Keratinocyte (primary cell): ENCODE data around the gene CACNA1I. TPM values are rescaled to one million over a fixed set of nuclear protein-coding genes. Genes with fewer than 3 reads are reported as not detected.

ENCODE experiments used
- DNase-seq: peaks from one replicate; pipeline ENCODE4 v3.0.0-alpha.2; 2011; ENCODE audit warnings: low read depth, missing footprints, low spot score
- FAIRE-seq: peaks from 2 replicates; lab custom pipeline; 2011; peaks lifted over from hg19 to GRCh38; lab: Jason Lieb, UNC
- H2AFZ ChIP-seq: 2 replicates; pipeline ENCODE4 v1.6.0; 2012; ENCODE audit warnings: low read length, control low read depth, inconsistent platforms; ENCODE audit not compliant: control insufficient read depth
- H3K27ac ChIP-seq: 2 replicates; pipeline ENCODE4 v1.5.1; 2011; ENCODE audit warnings: low read length; ENCODE audit not compliant: control insufficient read depth, insufficient read depth
- H3K27me3 ChIP-seq: 3 replicates; pipeline ENCODE4 v1.6.0; 2011; ENCODE audit warnings: low read length; ENCODE audit not compliant: control insufficient read depth, insufficient read depth; ENCODE audit errors: extremely low read depth
- H3K36me3 ChIP-seq, 2 experiments: 2 replicates in 1 of 2; 3 replicates in 1 of 2; pipeline ENCODE4 v1.5.1; 2011; ENCODE audit warnings: low read length in 2 of 2, mild to moderate bottlenecking in 1 of 2; ENCODE audit not compliant: control insufficient read depth in 2 of 2, insufficient read depth in 2 of 2; ENCODE audit errors: extremely low read depth in 1 of 2
- H3K4me1 ChIP-seq: 3 replicates; pipeline ENCODE4 v1.5.1; 2011; ENCODE audit warnings: low read length; ENCODE audit not compliant: control insufficient read depth, insufficient read depth; ENCODE audit errors: extremely low read depth
- H3K4me2 ChIP-seq: 3 replicates; pipeline ENCODE4 v1.6.0; 2011; ENCODE audit warnings: low read depth, low read length; ENCODE audit not compliant: control insufficient read depth, insufficient read depth; ENCODE audit errors: extremely low read depth
- H3K4me3 ChIP-seq, 3 experiments: fragments of 200-600 bp in 1 of 3; sonication (generic) in 1 of 3; 2 replicates in 2 of 3; 3 replicates in 1 of 3; pipeline ENCODE4 v1.5.1; 2011 to 2016; ENCODE audit warnings: low read length in 3 of 3, mild to moderate bottlenecking in 3 of 3, control low read depth in 2 of 3, inconsistent platforms in 1 of 3, low read depth in 1 of 3, mixed read lengths in 1 of 3, mixed run types in 1 of 3, moderate library complexity in 1 of 3; ENCODE audit not compliant: control insufficient read depth in 2 of 3, insufficient read depth in 2 of 3; ENCODE audit errors: extremely low read depth in 1 of 3
- H3K79me2 ChIP-seq: 2 replicates; pipeline ENCODE4 v1.6.0; 2012; ENCODE audit warnings: low read length; ENCODE audit not compliant: control insufficient read depth, insufficient read depth
- H3K9ac ChIP-seq: 3 replicates; pipeline ENCODE4 v1.6.0; 2011; ENCODE audit warnings: low read length; ENCODE audit not compliant: control insufficient read depth, insufficient read depth; ENCODE audit errors: extremely low read depth
- H3K9me1 ChIP-seq: 3 replicates; pipeline ENCODE4 v1.6.0; 2011; ENCODE audit warnings: low read length; ENCODE audit not compliant: control insufficient read depth, insufficient read depth; ENCODE audit errors: extremely low read depth
- H3K9me3 ChIP-seq: 2 replicates; pipeline ENCODE4 v1.5.1; 2012; ENCODE audit warnings: low read depth, low read length; ENCODE audit not compliant: control insufficient read depth
- H4K20me1 ChIP-seq: 3 replicates; pipeline ENCODE4 v1.6.0; 2011; ENCODE audit warnings: low read length; ENCODE audit not compliant: control insufficient read depth, insufficient read depth; ENCODE audit errors: extremely low read depth
- EZH2 ChIP-seq: IDR thresholded peaks from one replicate; pipeline ENCODE4 v1.6.1; 2012; ENCODE audit warnings: inconsistent platforms, mild to moderate bottlenecking, low read length, moderate library complexity
- dilution Hi-C: fragments of 300-500 bp; cut with MboI; formaldehyde crosslinking; loops from one replicate; pipeline ENCODE4 v1.7.0; 2020; ENCODE audit warnings: low sequenced_read_pairs; ENCODE audit not compliant: extremely low pct_ligation_motif_present
- polyA plus RNA-seq, 5 experiments: library from polyadenylated mRNA; depleted of rRNA in 3 of 5; stranded (reverse) in 3 of 5; stranded (forward) in 1 of 5; unstranded in 1 of 5; fragments of >200 nt; gene quantifications; 1 replicate in 1 of 5; 2 replicates in 3 of 5; 3 replicates in 1 of 5; pipeline versions ENCODE4 v1.2.1 to v1.2.3, GENCODE V29; 2011 to 2012; ENCODE audit warnings: missing spikeins in 2 of 5, low read depth in 1 of 5, low replicate concordance in 1 of 5
- TF ChIP-seq, protein P1 (sequence below), 3 experiments: IDR thresholded peaks in 1 of 3; conservative IDR thresholded peaks in 1 of 3; optimal IDR thresholded peaks in 1 of 3; 2 replicates in 2 of 3; 3 replicates in 1 of 3; pipeline versions ENCODE3 to v1.5.1; 2011; ENCODE audit warnings: low read length in 3 of 3, mild to moderate bottlenecking in 3 of 3, moderate library complexity in 2 of 3, control low read depth in 1 of 3, inconsistent platforms in 1 of 3; ENCODE audit not compliant: insufficient read depth in 2 of 3; ENCODE audit errors: extremely low read depth in 1 of 3

CACNA1I gene
- polyA plus RNA-seq, 1 donor (not counting 4 experiments of a cell fraction or from before 2014, with no cell fraction given): not detected

GRCh38 chr22:39622881-39623367 is 52.4 kb downstream of the CACNA1I start:
- FAIRE-seq (no peak), DNase-seq (peak; percentile 5)
- Histone ChIP-seq H3K4me1 (no peaks in the 10 kb centered on the region), H3K4me2 (no peak overlapping the region), H3K27me3 (peaks cover 20% of the 10 kb centered on the region), H3K36me3 (no peaks in the 10 kb centered on the region), H3K27ac (no peak overlapping the region), H3K9me1 (no peaks in the 10 kb centered on the region), H3K4me3 (no peak overlapping the region), H4K20me1 (no peaks in the 10 kb centered on the region), H3K9me3 (no peaks in the 10 kb centered on the region), H3K79me2 (no peaks in the 10 kb centered on the region), H3K9ac (no peak overlapping the region), H2AFZ (no peak overlapping the region)
- TF ChIP-seq EZH2: no peak
- TF ChIP-seq, protein P1, sequence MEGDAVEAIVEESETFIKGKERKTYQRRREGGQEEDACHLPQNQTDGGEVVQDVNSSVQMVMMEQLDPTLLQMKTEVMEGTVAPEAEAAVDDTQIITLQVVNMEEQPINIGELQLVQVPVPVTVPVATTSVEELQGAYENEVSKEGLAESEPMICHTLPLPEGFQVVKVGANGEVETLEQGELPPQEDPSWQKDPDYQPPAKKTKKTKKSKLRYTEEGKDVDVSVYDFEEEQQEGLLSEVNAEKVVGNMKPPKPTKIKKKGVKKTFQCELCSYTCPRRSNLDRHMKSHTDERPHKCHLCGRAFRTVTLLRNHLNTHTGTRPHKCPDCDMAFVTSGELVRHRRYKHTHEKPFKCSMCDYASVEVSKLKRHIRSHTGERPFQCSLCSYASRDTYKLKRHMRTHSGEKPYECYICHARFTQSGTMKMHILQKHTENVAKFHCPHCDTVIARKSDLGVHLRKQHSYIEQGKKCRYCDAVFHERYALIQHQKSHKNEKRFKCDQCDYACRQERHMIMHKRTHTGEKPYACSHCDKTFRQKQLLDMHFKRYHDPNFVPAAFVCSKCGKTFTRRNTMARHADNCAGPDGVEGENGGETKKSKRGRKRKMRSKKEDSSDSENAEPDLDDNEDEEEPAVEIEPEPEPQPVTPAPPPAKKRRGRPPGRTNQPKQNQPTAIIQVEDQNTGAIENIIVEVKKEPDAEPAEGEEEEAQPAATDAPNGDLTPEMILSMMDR (optimal IDR thresholded peaks at IDR 0.05 in 1 of 3, IDR thresholded peaks at IDR 0.05 in 1 of 3, conservative IDR thresholded peaks at IDR 0.05 in 1 of 3; ENCODE audit: extremely low read depth in 1 of 3, insufficient read depth in 2 of 3, low read length in 3 of 3): peak; percentile 45 to 82 (median 73)
- dilution Hi-C loops: no loop called here

DNA sequence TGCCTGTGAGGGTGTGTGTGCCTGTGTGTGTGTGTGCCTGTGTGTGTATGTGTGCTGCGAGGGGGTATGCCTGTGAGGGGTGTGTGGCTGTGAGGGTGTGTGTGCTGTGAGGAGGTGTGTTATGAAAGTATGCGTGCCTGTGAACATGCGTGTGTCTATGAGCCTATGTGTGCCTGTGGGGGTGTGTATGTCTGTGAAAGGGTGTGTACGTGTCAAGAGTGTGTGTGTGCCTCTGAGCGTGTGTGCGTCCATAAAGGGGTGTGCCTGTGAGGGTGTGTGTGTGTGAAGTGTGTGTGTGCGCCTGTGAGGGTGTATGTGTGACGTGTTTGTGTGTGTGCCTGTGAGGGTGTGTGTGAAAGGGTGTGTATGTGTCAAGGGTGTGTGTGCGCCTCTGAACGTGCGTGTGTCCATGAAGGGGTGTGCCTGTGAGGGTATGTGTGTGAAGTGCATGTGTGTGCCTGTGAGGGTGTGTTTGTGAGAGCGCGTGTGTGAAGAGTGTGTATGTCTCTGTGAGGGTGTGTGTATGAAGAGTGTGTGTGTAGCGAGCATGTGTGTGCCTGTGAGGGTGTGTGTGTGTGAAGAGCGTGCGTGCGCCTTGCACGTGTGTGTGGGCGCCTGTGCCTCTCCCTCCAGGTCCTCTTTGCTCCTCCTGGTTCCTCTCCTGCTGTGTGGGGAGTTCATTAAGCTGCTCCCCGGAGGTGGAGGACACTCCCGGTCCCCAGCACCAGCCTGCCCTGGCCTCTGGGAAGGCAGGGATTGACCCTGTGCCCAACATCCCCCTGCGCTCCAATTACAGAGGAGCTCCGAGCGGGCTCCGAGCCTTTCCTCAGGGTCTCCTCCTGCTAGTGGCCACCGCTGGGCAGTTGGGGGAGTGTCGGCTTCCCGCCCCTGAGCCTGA is 53.3 kb downstream of the CACNA1I start:
- dilution Hi-C loops: no loop called here
- Histone ChIP-seq H3K79me2 (no peaks in the 10 kb centered on the region), H3K9ac (no peak overlapping the region), H3K27ac (no peak overlapping the region), H2AFZ (no peak overlapping the region), H3K4me2 (no peak overlapping the region), H3K36me3 (no peaks in the 10 kb centered on the region), H3K4me1 (no peaks in the 10 kb centered on the region), H3K27me3 (peaks cover 17% of the 10 kb centered on the region), H3K4me3 (no peak overlapping the region), H3K9me1 (no peaks in the 10 kb centered on the region), H4K20me1 (no peaks in the 10 kb centered on the region), H3K9me3 (no peaks in the 10 kb centered on the region)
- FAIRE-seq (no peak), DNase-seq (no peak)
- TF ChIP-seq, protein P1 (optimal IDR thresholded peaks at IDR 0.05 in 1 of 3, IDR thresholded peaks at IDR 0.05 in 1 of 3, conservative IDR thresholded peaks at IDR 0.05 in 1 of 3; ENCODE audit: extremely low read depth in 1 of 3, insufficient read depth in 2 of 3, low read length in 3 of 3): no peak
- TF ChIP-seq EZH2: no peak
